Smooth muscle cell (in vitro differentiated cells): ENCODE results near the gene PYURF. TPM values are rescaled to one million over a fixed set of nuclear protein-coding genes. Genes with fewer than 3 reads are reported as not detected.

Source experiments
- DNase-seq: peaks from one replicate; lab custom pipeline; 2025; ENCODE audit not compliant: unreplicated experiment; lab: John Stamatoyannopoulos, UW
- H2AFZ ChIP-seq: fragments of 200-600 bp; sonication (generic); 2 replicates; pipeline ENCODE4 v1.6.0; 2016; ENCODE audit warnings: antibody characterized with exemption, low read depth, mild to moderate bottlenecking
- H3F3A ChIP-seq: fragments of 200-600 bp; sonication (generic); 2 replicates; pipeline ENCODE4 v1.6.0; 2017; ENCODE audit warnings: antibody characterized with exemption, low read depth
- H3K27ac ChIP-seq: fragments of 200-600 bp; sonication (generic); 2 replicates; pipeline ENCODE4 v1.5.1; 2016; ENCODE audit warnings: low read depth, mild to moderate bottlenecking
- H3K27me3 ChIP-seq: fragments of 200-600 bp; sonication (generic); 2 replicates; pipeline ENCODE4 v1.6.1; 2016; ENCODE audit warnings: low read depth, mild to moderate bottlenecking
- H3K36me3 ChIP-seq: fragments of 200-600 bp; sonication (generic); 2 replicates; pipeline ENCODE4 v1.5.1; 2016; ENCODE audit warnings: low read depth
- H3K4me1 ChIP-seq: fragments of 200-600 bp; sonication (generic); 2 replicates; pipeline ENCODE4 v1.5.1; 2016; ENCODE audit warnings: low read depth
- H3K4me2 ChIP-seq: fragments of 200-600 bp; sonication (generic); 2 replicates; pipeline ENCODE4 v1.6.0; 2016; ENCODE audit warnings: mild to moderate bottlenecking
- H3K4me3 ChIP-seq: fragments of 200-600 bp; sonication (generic); 2 replicates; pipeline ENCODE4 v1.5.1; 2016; ENCODE audit warnings: mild to moderate bottlenecking
- H3K79me2 ChIP-seq: fragments of 200-600 bp; sonication (generic); 2 replicates; pipeline ENCODE4 v1.6.0; 2016; ENCODE audit warnings: low read depth, mild to moderate bottlenecking
- H3K9ac ChIP-seq: fragments of 200-600 bp; sonication (generic); 2 replicates; pipeline ENCODE4 v1.6.0; 2016; ENCODE audit warnings: low read depth
- H3K9me3 ChIP-seq: fragments of 200-600 bp; sonication (generic); replicated peaks from 2 replicates; pipeline ENCODE4 v1.5.1; 2016; ENCODE audit warnings: low read depth
- H4K20me1 ChIP-seq: fragments of 200-600 bp; sonication (generic); 2 replicates; pipeline ENCODE4 v1.6.0; 2016; ENCODE audit warnings: low read depth
- WGBS: methylation state at CpG from one replicate; pipeline ENCODE4 v1.1.7; 2016; ENCODE audit warnings: low lambda C conversion rate; 5-methylcytosine and 5-hydroxymethylcytosine counted together
- polyA plus RNA-seq: library from polyadenylated mRNA; unstranded; fragments of >200 nt; fragmentation: Nextera tagmentation; extraction: Ambion mirVana; gene quantifications from 2 replicates; pipeline ENCODE4 v1.2.1, GENCODE V29; 2016
- total RNA-seq: library from RNA; depleted of rRNA; stranded (reverse); fragments of >200 nt; gene quantifications from 2 replicates; pipeline ENCODE4 v1.2.3, GENCODE V29; 2014
- TF ChIP-seq, protein P1 (sequence below): fragments of 200-600 bp; sonication (generic); IDR thresholded peaks from 2 replicates; pipeline ENCODE4 v1.5.1; 2017; ENCODE audit warnings: borderline replicate concordance, mild to moderate bottlenecking, antibody characterized with exemption; ENCODE audit not compliant: insufficient read depth, poor library complexity, severe bottlenecking

PYURF gene
- total and polyA plus RNA-seq, 2 experiments from 2014 or later, result 87.7 to 92.1 TPM

DNA sequence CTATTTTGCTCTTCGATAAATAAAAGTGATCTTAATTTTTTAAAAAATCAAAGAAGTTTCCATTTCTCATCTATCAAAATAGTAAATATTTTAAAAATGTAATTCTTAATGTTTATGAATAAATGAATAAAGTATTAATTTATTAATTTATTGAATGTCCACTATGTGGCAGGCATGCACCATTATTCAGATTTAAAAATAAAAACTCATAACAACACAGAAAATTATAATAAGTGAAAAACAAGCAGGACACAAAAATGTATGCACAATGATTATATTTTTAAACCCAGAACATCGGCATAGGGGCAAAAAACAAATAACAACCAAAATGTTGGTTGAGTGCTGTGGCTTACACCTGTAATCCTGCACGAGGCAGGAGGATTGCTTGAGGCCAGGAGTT is 5.3 kb upstream of the PYURF start:
- Histone ChIP-seq H3K9ac (no peak overlapping the region), H2AFZ (no peak overlapping the region)
- WGBS, result 93% methylated on average over 3 of the region's 3 CpGs

DNA sequence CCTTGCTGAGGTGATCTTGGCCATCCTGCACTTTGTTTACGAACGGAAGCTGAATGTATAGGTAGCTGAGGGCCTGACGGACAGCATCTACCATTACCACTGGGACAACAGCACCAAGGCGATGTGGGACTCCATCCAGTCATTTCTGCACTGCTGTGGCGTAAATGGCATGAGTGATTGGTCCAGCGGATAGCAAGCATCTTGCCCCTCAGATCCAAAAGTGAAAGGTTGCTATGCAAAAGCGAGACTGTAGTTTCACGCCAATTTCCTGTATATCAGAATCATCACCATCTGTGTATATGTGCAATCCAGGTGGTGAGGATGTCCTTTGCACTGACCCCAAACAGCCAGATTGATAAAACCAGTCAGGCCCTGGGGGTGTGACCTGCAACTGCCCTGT is 4.2 kb upstream of the PYURF start:
- Histone ChIP-seq H3K27me3 (no peaks in the 10 kb centered on the region), H2AFZ (no peak overlapping the region), H3K27ac (no peak overlapping the region), H3K9me3 (no peaks in the 10 kb centered on the region), H3K79me2 (peaks cover 7% of the 10 kb centered on the region), H3K36me3 (no peaks in the 10 kb centered on the region), H3K4me2 (no peak overlapping the region), H4K20me1 (no peaks in the 10 kb centered on the region), H3F3A (no peaks in the 10 kb centered on the region), H3K4me1 (peaks cover 5% of the 10 kb centered on the region), H3K9ac (no peak overlapping the region), H3K4me3 (no peak overlapping the region)
- no peak for DNase-seq
- TF ChIP-seq, protein P1, sequence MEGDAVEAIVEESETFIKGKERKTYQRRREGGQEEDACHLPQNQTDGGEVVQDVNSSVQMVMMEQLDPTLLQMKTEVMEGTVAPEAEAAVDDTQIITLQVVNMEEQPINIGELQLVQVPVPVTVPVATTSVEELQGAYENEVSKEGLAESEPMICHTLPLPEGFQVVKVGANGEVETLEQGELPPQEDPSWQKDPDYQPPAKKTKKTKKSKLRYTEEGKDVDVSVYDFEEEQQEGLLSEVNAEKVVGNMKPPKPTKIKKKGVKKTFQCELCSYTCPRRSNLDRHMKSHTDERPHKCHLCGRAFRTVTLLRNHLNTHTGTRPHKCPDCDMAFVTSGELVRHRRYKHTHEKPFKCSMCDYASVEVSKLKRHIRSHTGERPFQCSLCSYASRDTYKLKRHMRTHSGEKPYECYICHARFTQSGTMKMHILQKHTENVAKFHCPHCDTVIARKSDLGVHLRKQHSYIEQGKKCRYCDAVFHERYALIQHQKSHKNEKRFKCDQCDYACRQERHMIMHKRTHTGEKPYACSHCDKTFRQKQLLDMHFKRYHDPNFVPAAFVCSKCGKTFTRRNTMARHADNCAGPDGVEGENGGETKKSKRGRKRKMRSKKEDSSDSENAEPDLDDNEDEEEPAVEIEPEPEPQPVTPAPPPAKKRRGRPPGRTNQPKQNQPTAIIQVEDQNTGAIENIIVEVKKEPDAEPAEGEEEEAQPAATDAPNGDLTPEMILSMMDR, result no peak
- 94% methylated on average over 8 of the region's 8 CpGs for WGBS

More for the DNA sequence above, 5.3 kb upstream of the PYURF start:
- Histone ChIP-seq H3K27ac (no peak overlapping the region), H3K4me3 (no peak overlapping the region), H3F3A (no peaks in the 10 kb centered on the region), H3K36me3 (no peaks in the 10 kb centered on the region), H3K9me3 (no peaks in the 10 kb centered on the region), H4K20me1 (no peaks in the 10 kb centered on the region), H3K4me2 (no peak overlapping the region), H3K4me1 (peaks cover 5% of the 10 kb centered on the region), H3K27me3 (no peaks in the 10 kb centered on the region), H3K79me2 (no peaks in the 10 kb centered on the region)
- no peak for DNase-seq
- TF ChIP-seq, protein P1, result peak; percentile 20

DNA sequence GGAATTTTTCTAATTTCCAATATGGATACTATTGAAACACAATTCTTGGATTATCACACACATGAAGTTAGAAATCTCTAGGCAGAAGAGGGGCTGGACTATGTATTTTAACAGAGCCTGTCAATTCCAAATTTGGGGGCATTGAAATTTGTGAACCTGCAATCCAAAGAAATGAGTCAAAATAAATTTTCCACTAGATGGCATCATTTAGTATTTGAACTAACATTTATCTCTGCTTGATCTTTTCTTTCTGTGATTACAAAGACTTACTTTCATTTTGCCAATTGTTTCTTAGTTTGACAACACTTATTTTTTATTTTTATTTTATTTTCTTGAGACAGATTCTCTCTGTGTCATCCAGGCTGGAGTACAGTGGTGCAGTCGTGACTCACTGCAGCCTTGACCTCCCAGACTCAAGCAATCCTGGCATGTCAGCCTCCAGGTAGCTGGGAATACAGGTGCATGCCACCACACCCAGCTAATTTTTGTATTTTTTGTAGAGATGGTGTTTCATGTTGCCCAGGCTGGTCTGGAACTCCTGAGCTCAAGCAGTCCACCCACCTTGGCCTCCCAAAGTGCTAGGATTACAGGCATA is 2.7 kb upstream of the PYURF start:
- H3K9me3 ChIP-seq, result no peaks in the 10 kb centered on the region
- DNase-seq, result no peak
- 70% methylated on average over 1 of the region's 1 CpG for WGBS
- no peak overlapping the region for H2AFZ ChIP-seq
- peaks cover 12% of the 10 kb centered on the region for H4K20me1 ChIP-seq
- TF ChIP-seq, protein P1, result no peak
- peaks cover 14% of the 10 kb centered on the region for H3K4me1 ChIP-seq
- H3K4me2 ChIP-seq, result no peak overlapping the region
- no peak overlapping the region for H3K9ac ChIP-seq
- H3K27me3 ChIP-seq, result no peaks in the 10 kb centered on the region
- H3K4me3 ChIP-seq, result no peak overlapping the region
- no peaks in the 10 kb centered on the region for H3F3A ChIP-seq
- H3K79me2 ChIP-seq, result peaks cover 22% of the 10 kb centered on the region
- no peaks in the 10 kb centered on the region for H3K36me3 ChIP-seq
- no peak overlapping the region for H3K27ac ChIP-seq

DNA sequence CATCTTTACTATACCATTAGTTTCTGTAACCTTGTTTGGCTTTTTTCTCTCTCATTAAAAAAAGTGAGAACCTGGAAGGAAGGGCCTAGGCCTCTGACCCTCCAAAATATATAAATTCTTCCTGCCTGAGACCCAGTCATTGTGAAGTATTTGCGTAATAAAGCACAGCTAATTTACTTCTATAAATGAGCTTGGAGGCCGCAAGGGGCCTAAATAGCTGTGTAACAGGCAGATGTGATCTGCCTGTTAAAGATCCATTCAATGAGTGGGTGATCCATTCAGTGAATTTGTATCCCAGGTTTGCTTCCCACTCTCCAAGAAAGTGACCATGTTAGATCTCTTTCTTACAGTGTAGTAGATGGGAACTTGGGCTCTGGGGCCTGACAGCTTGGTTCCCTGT is 595 bp upstream of the PYURF start:
- 56% methylated on average over 2 of the region's 2 CpGs for WGBS
- no peak for DNase-seq
- H3F3A ChIP-seq, result no peaks in the 10 kb centered on the region
- peaks cover 15% of the 10 kb centered on the region for H4K20me1 ChIP-seq
- H2AFZ ChIP-seq, result peak overlapping the region; percentile 95
- no peaks in the 10 kb centered on the region for H3K27me3 ChIP-seq
- peak overlapping the region; percentile 70 for H3K4me3 ChIP-seq
- no peaks in the 10 kb centered on the region for H3K36me3 ChIP-seq
- peak overlapping the region; percentile 54 for H3K27ac ChIP-seq
- TF ChIP-seq, protein P1, result no peak
- peaks cover 23% of the 10 kb centered on the region for H3K79me2 ChIP-seq
- peak overlapping the region; percentile 70 for H3K9ac ChIP-seq
- peak overlapping the region; percentile 86 for H3K4me2 ChIP-seq
- H3K9me3 ChIP-seq, result no peaks in the 10 kb centered on the region
- peaks cover 14% of the 10 kb centered on the region for H3K4me1 ChIP-seq
